CD4-positive, alpha-beta T cell treated with Interferon gamma for 1 hour (primary cell): ENCODE measurements around the gene OR2A5.
"Not testable (repeated sequence)": the region's sequence is repeated elsewhere in the genome, so short reads cannot be mapped to it uniquely, and the experiment has no call there.

ENCODE experiments used
- DNase-seq: peaks from one replicate; pipeline ENCODE4 v3.0.0-alpha.2; 2020

OR2A5 gene

GRCh38 chr7:144035385-144035784 is 13.4 kb upstream of the OR2A5 start:
- no peak for DNase-seq

GRCh38 chr7:144036302-144036885 is 12.4 kb upstream of the OR2A5 start:
- no peak for DNase-seq

GRCh38 chr7:144037414-144038035 is 11.2 kb upstream of the OR2A5 start:
- DNase-seq: no peak

- DNase-seq: no peak
Measured at GRCh38 chr7:144038887-144039286, 9.9 kb upstream of the OR2A5 start.

GRCh38 chr7:144049491-144049890 is 743 bp downstream of the OR2A5 start:
- DNase-seq: no peak

- no peak for DNase-seq
Measured at GRCh38 chr7:144050093-144050492, 1.3 kb downstream of the OR2A5 start.

- DNase-seq: not testable (repeated sequence)
Measured at GRCh38 chr7:144050884-144051283, 2.1 kb downstream of the OR2A5 start.

GRCh38 chr7:144057954-144058353 is 9.2 kb downstream of the OR2A5 start:
- no peak for DNase-seq

- no peak for DNase-seq
Measured at GRCh38 chr7:144063710-144064109, 15.0 kb downstream of the OR2A5 start.

- no peak for DNase-seq
Measured at GRCh38 chr7:144069511-144069910, 20.8 kb downstream of the OR2A5 start, which contains the start of gene OR2A25. Gene OR2A25 (plus strand): TSS chr7:144069811. CDS start chr7:144074220, 4,409 bp downstream.

- DNase-seq: no peak
Measured at GRCh38 chr7:144069953-144070352, 21.2 kb downstream of the OR2A5 start.

GRCh38 chr7:144074374-144074773 is 25.6 kb downstream of the OR2A5 start:
- no peak for DNase-seq

GRCh38 chr7:144085978-144086377 is 37.2 kb downstream of the OR2A5 start, which contains the start of gene OR2A12:
Gene OR2A12 (plus strand): TSS chr7:144086278. CDS start chr7:144095108, 8,830 bp downstream.
- no peak for DNase-seq

- no peak for DNase-seq
Measured at GRCh38 chr7:144086730-144087129, 38.0 kb downstream of the OR2A5 start.

- no peak for DNase-seq
Measured at GRCh38 chr7:144087230-144087629, 38.5 kb downstream of the OR2A5 start.

GRCh38 chr7:144090667-144091066 is 41.9 kb downstream of the OR2A5 start:
- no peak for DNase-seq

GRCh38 chr7:144098776-144099175 is 50.0 kb downstream of the OR2A5 start:
- no peak for DNase-seq

GRCh38 chr7:144100607-144101006 is 51.9 kb downstream of the OR2A5 start:
- no peak for DNase-seq

- DNase-seq: no peak
Measured at GRCh38 chr7:144102041-144102440, 53.3 kb downstream of the OR2A5 start.

- no peak for DNase-seq
Measured at GRCh38 chr7:144105211-144105610, 56.5 kb downstream of the OR2A5 start.
